Measurements from ENCODE around the gene EEFSEC. TPM values are rescaled to one million over a fixed set of nuclear protein-coding genes. Genes with fewer than 3 reads are reported as not detected.

The EEFSEC gene
- total RNA-seq, 1 donor from 2014 or later: 0.92 TPM

GRCh38 chr3:128182656-128183055 is 29.4 kb downstream of the EEFSEC start:
- Histone ChIP-seq H3K27me3 (no peaks in the 10 kb centered on the region), H3K79me2 (ENCODE audit: low read depth) (no peaks in the 10 kb centered on the region), H3K9ac (no peak overlapping the region), H3K36me3 (no peaks in the 10 kb centered on the region), H3F3A (ENCODE audit: low read depth) (no peaks in the 10 kb centered on the region), H2AFZ (replicated peaks) (no peak overlapping the region), H3K4me3 (no peak overlapping the region), H3K9me3 (ENCODE audit: low read depth) (no peaks in the 10 kb centered on the region), H3K4me2 (no peak overlapping the region), H3K27ac (no peak overlapping the region), H3K4me1 (peaks cover 11% of the 10 kb centered on the region), H4K20me1 (ENCODE audit: low read depth) (no peaks in the 10 kb centered on the region)
- TF ChIP-seq EZH2phosphoT487 (IDR thresholded peaks at IDR 0.05) (no peak), CTCF (IDR thresholded peaks at IDR 0.05) (no peak), EZH2 (IDR thresholded peaks at IDR 0.05) (no peak)
- no peak for DNase-seq (ENCODE audit: low spot score)
- Mint-ChIP-seq H3K27me3 (ENCODE audit: insufficient read depth, low read depth) (peaks cover 7% of the 10 kb centered on the region), H3K9me3 (no peaks in the 10 kb centered on the region), H3K4me3 (no peak overlapping the region), H3K4me1 (peaks cover 29% of the 10 kb centered on the region), H3K36me3 (no peaks in the 10 kb centered on the region), H3K27ac (no peak overlapping the region)

GRCh38 chr3:128185630-128186447 is 32.6 kb downstream of the EEFSEC start:
- no peak overlapping the region for H3K27ac Mint-ChIP-seq
- TF ChIP-seq EZH2phosphoT487 (IDR thresholded peaks at IDR 0.05) (no peak), EZH2 (IDR thresholded peaks at IDR 0.05) (no peak), CTCF (IDR thresholded peaks at IDR 0.05) (no peak)
- Histone ChIP-seq H3K79me2 (ENCODE audit: low read depth) (no peaks in the 10 kb centered on the region), H3K27ac (no peak overlapping the region), H3K4me2 (no peak overlapping the region), H2AFZ (replicated peaks) (no peak overlapping the region), H3K4me1 (no peaks in the 10 kb centered on the region), H3K9me3 (ENCODE audit: low read depth) (no peaks in the 10 kb centered on the region), H3K36me3 (no peaks in the 10 kb centered on the region), H3K9ac (no peak overlapping the region), H3F3A (ENCODE audit: low read depth) (no peaks in the 10 kb centered on the region), H3K4me3 (no peak overlapping the region), H4K20me1 (ENCODE audit: low read depth) (no peaks in the 10 kb centered on the region), H3K27me3 (no peaks in the 10 kb centered on the region)
- H3K4me3 Mint-ChIP-seq: no peak overlapping the region
- peaks cover 20% of the 10 kb centered on the region for H3K4me1 Mint-ChIP-seq
- H3K9me3 Mint-ChIP-seq: no peaks in the 10 kb centered on the region
- DNase-seq (ENCODE audit: low spot score): no peak
- peaks cover 7% of the 10 kb centered on the region for H3K27me3 Mint-ChIP-seq (ENCODE audit: insufficient read depth, low read depth)
- no peaks in the 10 kb centered on the region for H3K36me3 Mint-ChIP-seq

GRCh38 chr3:128187495-128187894 is 34.2 kb downstream of the EEFSEC start:
- Mint-ChIP-seq H3K4me1 (peaks cover 17% of the 10 kb centered on the region), H3K4me3 (no peak overlapping the region), H3K9me3 (no peaks in the 10 kb centered on the region), H3K27me3 (ENCODE audit: insufficient read depth, low read depth) (peaks cover 4% of the 10 kb centered on the region), H3K27ac (no peak overlapping the region), H3K36me3 (no peaks in the 10 kb centered on the region)
- Histone ChIP-seq H3K27me3 (no peaks in the 10 kb centered on the region), H2AFZ (replicated peaks) (no peak overlapping the region), H3K4me2 (no peak overlapping the region), H3K4me3 (no peak overlapping the region), H3K9ac (no peak overlapping the region), H3K27ac (no peak overlapping the region), H3F3A (ENCODE audit: low read depth) (no peaks in the 10 kb centered on the region), H3K36me3 (no peaks in the 10 kb centered on the region), H3K9me3 (ENCODE audit: low read depth) (no peaks in the 10 kb centered on the region), H4K20me1 (ENCODE audit: low read depth) (no peaks in the 10 kb centered on the region), H3K79me2 (ENCODE audit: low read depth) (no peaks in the 10 kb centered on the region), H3K4me1 (no peaks in the 10 kb centered on the region)
- no peak for TF ChIP-seq EZH2phosphoT487 (IDR thresholded peaks at IDR 0.05)
- TF ChIP-seq EZH2 (IDR thresholded peaks at IDR 0.05): no peak
- no peak for TF ChIP-seq CTCF (IDR thresholded peaks at IDR 0.05)
- no peak for DNase-seq (ENCODE audit: low spot score)
